ENCODE results near the gene CCL1. TPM values are rescaled to one million over a fixed set of nuclear protein-coding genes. Genes with fewer than 3 reads are reported as not detected.

The CCL1 gene
- total RNA-seq, 1 experiment from 2014 or later: not detected

DNA sequence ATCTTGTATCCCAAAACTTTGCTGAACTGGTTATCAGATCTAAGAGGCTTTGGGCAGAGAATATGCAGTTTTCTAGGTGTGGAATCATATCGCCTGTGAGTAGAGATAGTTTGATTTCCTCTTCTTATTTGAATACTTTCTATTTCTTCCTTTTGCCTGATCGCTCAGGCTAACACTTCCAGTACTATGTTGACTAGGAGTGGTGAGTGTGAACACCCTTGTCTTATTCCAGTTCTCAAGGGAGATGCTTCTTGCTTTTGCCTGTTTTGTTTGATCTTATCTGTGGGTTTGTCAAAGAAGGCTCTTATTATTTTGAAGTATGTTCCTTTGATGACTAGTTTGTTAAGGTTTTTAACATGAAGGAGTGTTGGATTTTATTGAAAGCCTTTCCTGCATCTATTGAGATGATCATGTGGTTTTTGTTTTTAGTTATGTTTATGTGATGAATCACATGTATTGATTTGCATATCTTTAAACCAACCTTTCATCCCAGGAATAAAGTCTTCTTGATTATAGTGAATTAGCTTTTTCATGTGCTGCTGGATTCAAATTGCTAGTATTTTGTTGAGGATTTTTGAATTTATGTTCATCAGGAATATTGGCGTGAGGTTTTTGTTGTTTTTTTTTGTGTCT lies 23.8 kb downstream of the CCL1 start:
- H3K4me2 ChIP-seq (ENCODE audit: insufficient read depth, insufficient read length, low read length): no peak overlapping the region
- H3K14ac ChIP-seq (ENCODE audit: insufficient read depth, low read length): no peak overlapping the region
- H3K9ac ChIP-seq (ENCODE audit: extremely low read depth, insufficient read length, low read length): no peak overlapping the region
- Mint-ChIP-seq H3K9me3 (peaks cover 0 to 3% of the 10 kb centered on the region in 2 experiments; a peak in 2 of 5 replicates), H3K4me1 (no peaks in the 10 kb centered on the region), H3K36me3 (ENCODE audit: insufficient read depth in 1 of 3, low read depth in 3 of 3) (no peaks in the 10 kb centered on the region), H3K27me3 (ENCODE audit: low read depth) (peaks cover 13% of the 10 kb centered on the region), H3K27ac (no peak overlapping the region), H3K4me3 (no peak overlapping the region)
- H3K79me2 ChIP-seq (ENCODE audit: insufficient read depth, low read length): no peaks in the 10 kb centered on the region
- TF ChIP-seq, protein P1, sequence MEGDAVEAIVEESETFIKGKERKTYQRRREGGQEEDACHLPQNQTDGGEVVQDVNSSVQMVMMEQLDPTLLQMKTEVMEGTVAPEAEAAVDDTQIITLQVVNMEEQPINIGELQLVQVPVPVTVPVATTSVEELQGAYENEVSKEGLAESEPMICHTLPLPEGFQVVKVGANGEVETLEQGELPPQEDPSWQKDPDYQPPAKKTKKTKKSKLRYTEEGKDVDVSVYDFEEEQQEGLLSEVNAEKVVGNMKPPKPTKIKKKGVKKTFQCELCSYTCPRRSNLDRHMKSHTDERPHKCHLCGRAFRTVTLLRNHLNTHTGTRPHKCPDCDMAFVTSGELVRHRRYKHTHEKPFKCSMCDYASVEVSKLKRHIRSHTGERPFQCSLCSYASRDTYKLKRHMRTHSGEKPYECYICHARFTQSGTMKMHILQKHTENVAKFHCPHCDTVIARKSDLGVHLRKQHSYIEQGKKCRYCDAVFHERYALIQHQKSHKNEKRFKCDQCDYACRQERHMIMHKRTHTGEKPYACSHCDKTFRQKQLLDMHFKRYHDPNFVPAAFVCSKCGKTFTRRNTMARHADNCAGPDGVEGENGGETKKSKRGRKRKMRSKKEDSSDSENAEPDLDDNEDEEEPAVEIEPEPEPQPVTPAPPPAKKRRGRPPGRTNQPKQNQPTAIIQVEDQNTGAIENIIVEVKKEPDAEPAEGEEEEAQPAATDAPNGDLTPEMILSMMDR (conservative IDR thresholded peaks at IDR 0.05): no peak
- H3K23ac ChIP-seq (ENCODE audit: insufficient read length, low read depth, low read length): no peak overlapping the region
- no peak overlapping the region for H4K8ac ChIP-seq (replicated peaks; ENCODE audit: insufficient read length, low read depth, low read length)
- H2BK12ac ChIP-seq (ENCODE audit: insufficient read length, low read depth, low read length): no peak overlapping the region
- no peak overlapping the region for H2AFZ ChIP-seq (ENCODE audit: low read length)
- H3K23me2 ChIP-seq (ENCODE audit: insufficient read length, low read depth, low read length, poor library complexity, severe bottlenecking): no peaks in the 10 kb centered on the region
- H2BK5ac ChIP-seq (ENCODE audit: insufficient read length, low read length): no peak overlapping the region
- H4K20me1 ChIP-seq (ENCODE audit: control insufficient read depth, insufficient read depth, insufficient read length): no peaks in the 10 kb centered on the region
- H2AK5ac ChIP-seq (ENCODE audit: insufficient read length, low read length): no peak overlapping the region
- no peak overlapping the region for H2BK15ac ChIP-seq (ENCODE audit: low read depth, low read length)
- no peak for DNase-seq
- H2BK20ac ChIP-seq (ENCODE audit: low read depth, low read length, poor library complexity, severe bottlenecking): no peak overlapping the region
- no peaks in the 10 kb centered on the region for H3K79me1 ChIP-seq (ENCODE audit: insufficient read depth, low read depth, low read length, poor library complexity, severe bottlenecking)
- no peak overlapping the region for H3K27ac ChIP-seq (ENCODE audit: insufficient read length, low read depth, low read length)
- no peaks in the 10 kb centered on the region for H3K27me3 ChIP-seq (ENCODE audit: insufficient read depth, low read length)
- H4K91ac ChIP-seq (ENCODE audit: insufficient read length, low read depth, low read length): no peak overlapping the region
- H3K4ac ChIP-seq (ENCODE audit: low read depth, low read length): no peak overlapping the region
- H3K56ac ChIP-seq (ENCODE audit: insufficient read length, low read depth, low read length): no peak overlapping the region
- no peak overlapping the region for H4K5ac ChIP-seq (ENCODE audit: insufficient read length, low read depth, low read length)
- WGBS (ENCODE audit: extremely low coverage, insufficient read length, low lambda C conversion rate): 100% methylated on average over 1 of the region's 3 CpGs
- H2BK120ac ChIP-seq (ENCODE audit: low read depth, low read length, poor library complexity, severe bottlenecking): no peak overlapping the region
- H3T11ph ChIP-seq (ENCODE audit: low read length): no peak overlapping the region
- no peak overlapping the region for H3K18ac ChIP-seq (ENCODE audit: insufficient read length, low read depth, low read length)
- no peaks in the 10 kb centered on the region for H3K4me1 ChIP-seq (ENCODE audit: insufficient read depth, low read length)
- no peaks in the 10 kb centered on the region for H3K9me3 ChIP-seq (ENCODE audit: control insufficient read depth, low read depth, low read length)

All from H9 (cell line).